Lower leg skin (tissue), 3 donors: ENCODE results near the gene NR4A1.

Source experiments
- CTCF ChIP-seq, 3 donors: fragments of 450-650 bp; IDR thresholded peaks; one replicate each; pipeline ENCODE4 v1.5.1; 2016; ENCODE audit warnings: antibody characterized with exemption in 3 of 3, mild to moderate bottlenecking in 3 of 3, moderate library complexity in 2 of 3
- POLR2A ChIP-seq, 2 donors: fragments of 450-650 bp; IDR thresholded peaks; one replicate each; pipeline ENCODE4 v1.6.1; 2016 to 2017; ENCODE audit warnings: antibody characterized with exemption in 2 of 2, mild to moderate bottlenecking in 1 of 2, moderate library complexity in 1 of 2

- TF ChIP-seq POLR2A (IDR thresholded peaks at IDR 0.05) (no peak), CTCF (IDR thresholded peaks at IDR 0.05) (no peak)
Observed at GRCh38 chr12:52007982-52008510, 43.2 kb upstream of the NR4A1 start.
